Calu3 (cell line): Measurements from ENCODE around the gene TOR1B. TPM values are rescaled to one million over a fixed set of nuclear protein-coding genes. Genes with fewer than 3 reads are reported as not detected.

Experiments
- BruUV-seq: library from RNA; stranded (reverse); fragments of 400-500 nt; replicated peaks from 2 replicates; lab custom pipeline; 2021; lab: Mats Ljungman, UMichigan
- CTCF ChIA-PET: fragments of 300-600 bp; sonication (Branson Sonifier 250); formaldehyde crosslinking; loops from one replicate; lab custom pipeline; 2022; ENCODE audit warnings: antibody characterized with exemption; lab: Charles Lee
- DNase-seq: peaks from one replicate; pipeline ENCODE4 v3.0.0; 2022
- H3K27ac Mint-ChIP-seq: one replicate; pipeline ENCODE4 v1.8.0; 2022; ENCODE audit warnings: mixed read lengths; ENCODE audit not compliant: unreplicated experiment
- H3K27me3 Mint-ChIP-seq: one replicate; pipeline ENCODE4 v1.8.0; 2022; ENCODE audit warnings: mixed read lengths; ENCODE audit not compliant: unreplicated experiment
- H3K36me3 Mint-ChIP-seq: one replicate; pipeline ENCODE4 v1.8.0; 2022; ENCODE audit warnings: mild to moderate bottlenecking, moderate library complexity, mixed read lengths; ENCODE audit not compliant: insufficient read depth, unreplicated experiment
- H3K4me1 Mint-ChIP-seq: one replicate; pipeline ENCODE4 v1.8.0; 2022; ENCODE audit warnings: mild to moderate bottlenecking, low read depth, mixed read lengths; ENCODE audit not compliant: unreplicated experiment
- H3K4me3 Mint-ChIP-seq: one replicate; pipeline ENCODE4 v1.8.0; 2022; ENCODE audit warnings: mild to moderate bottlenecking, low read depth, moderate library complexity, mixed read lengths; ENCODE audit not compliant: unreplicated experiment
- H3K9me3 Mint-ChIP-seq: one replicate; pipeline ENCODE4 v1.8.0; 2022; ENCODE audit warnings: low read depth, mixed read lengths; ENCODE audit not compliant: unreplicated experiment
- CTCF ChIP-seq: fragments of 200-600 bp; IDR thresholded peaks from one replicate; pipeline ENCODE4 v1.8.0; 2022; ENCODE audit warnings: antibody characterized with exemption; ENCODE audit not compliant: unreplicated experiment
- intact Hi-C: fragments of 100-400 bp; cut with micrococcal nuclease; formaldehyde crosslinking; loops from one replicate; pipeline ENCODE4 v1.10.0; 2022; ENCODE audit not compliant: unreplicated experiment
- total RNA-seq: library from RNA; stranded (reverse); gene quantifications from 2 replicates; pipeline ENCODE4 v1.2.3, GENCODE V29; 2022

The TOR1B gene
- total RNA-seq, 1 experiment from 2014 or later = 20.9 TPM

GRCh38 chr9:129776938-129777768 is 25.8 kb upstream of the TOR1B start:
- H3K27ac Mint-ChIP-seq = peak overlapping the region; percentile 82
- DNase-seq = peak; percentile 87
- intact Hi-C loops = loop anchor here (10.0 kb wide), 1 partner anchor 642 kb away; no protein-coding TSS in a partner anchor
- H3K36me3 Mint-ChIP-seq = peaks cover 16% of the 10 kb centered on the region
- no peak for TF ChIP-seq CTCF
- peaks cover 26% of the 10 kb centered on the region for H3K4me1 Mint-ChIP-seq
- peak overlapping the region; percentile 22 for H3K4me3 Mint-ChIP-seq
- CTCF ChIA-PET = interaction anchor here (0.7 to 1.7 kb wide), 7 partner anchors 10 to 1585 kb away, joined by 3 to 11 read pairs (median 3); partner anchors contain the start of gene PTGES
- no peaks in the 10 kb centered on the region for H3K9me3 Mint-ChIP-seq
- no TSS peak for BruUV-seq
- no peaks in the 10 kb centered on the region for H3K27me3 Mint-ChIP-seq

DNA sequence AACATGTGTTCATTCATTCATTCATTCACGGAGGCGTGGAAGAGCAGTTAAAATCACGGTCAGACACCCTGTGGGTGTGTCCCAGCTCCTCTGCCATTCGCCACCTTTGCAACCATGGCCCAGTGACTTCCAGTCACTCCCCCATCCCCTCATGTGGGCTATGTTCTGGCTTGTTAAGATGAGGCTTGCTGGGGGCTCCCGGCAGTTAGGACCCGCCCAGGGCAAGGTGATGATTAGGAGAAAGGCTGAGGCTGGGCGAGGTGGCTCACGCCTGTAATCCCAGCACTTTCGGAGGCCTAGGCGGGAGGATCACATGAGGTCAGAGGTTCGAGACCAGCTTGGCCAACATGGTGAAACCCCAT is 25.2 kb upstream of the TOR1B start:
- H3K4me1 Mint-ChIP-seq = peaks cover 26% of the 10 kb centered on the region
- intact Hi-C loops = loop anchor here (10.0 kb wide), 1 partner anchor 643 kb away; no protein-coding TSS in a partner anchor
- H3K27ac Mint-ChIP-seq = peak overlapping the region; percentile 82

GRCh38 chr9:129778469-129778868 is 24.5 kb upstream of the TOR1B start:
- Mint-ChIP-seq H3K27ac (no peak overlapping the region), H3K27me3 (no peaks in the 10 kb centered on the region), H3K36me3 (peaks cover 16% of the 10 kb centered on the region), H3K4me1 (peaks cover 24% of the 10 kb centered on the region), H3K9me3 (no peaks in the 10 kb centered on the region), H3K4me3 (no peak overlapping the region)
- CTCF ChIA-PET = no interaction called here
- no peak for DNase-seq
- BruUV-seq = no TSS peak
- intact Hi-C loops = loop anchor here (10.0 kb wide), 1 partner anchor 644 kb away; no protein-coding TSS in a partner anchor
- no peak for TF ChIP-seq CTCF

More for the DNA sequence above, 25.2 kb upstream of the TOR1B start:
- TF ChIP-seq CTCF = no peak
- no peaks in the 10 kb centered on the region for H3K27me3 Mint-ChIP-seq
- H3K36me3 Mint-ChIP-seq = peaks cover 16% of the 10 kb centered on the region
- no TSS peak for BruUV-seq
- no peaks in the 10 kb centered on the region for H3K9me3 Mint-ChIP-seq
- H3K4me3 Mint-ChIP-seq = no peak overlapping the region
- CTCF ChIA-PET = interaction anchor here (0.7 to 1.7 kb wide), 3 partner anchors 40 to 1585 kb away, joined by 3 to 11 read pairs (median 5); no protein-coding TSS in a partner anchor
- DNase-seq = no peak

DNA sequence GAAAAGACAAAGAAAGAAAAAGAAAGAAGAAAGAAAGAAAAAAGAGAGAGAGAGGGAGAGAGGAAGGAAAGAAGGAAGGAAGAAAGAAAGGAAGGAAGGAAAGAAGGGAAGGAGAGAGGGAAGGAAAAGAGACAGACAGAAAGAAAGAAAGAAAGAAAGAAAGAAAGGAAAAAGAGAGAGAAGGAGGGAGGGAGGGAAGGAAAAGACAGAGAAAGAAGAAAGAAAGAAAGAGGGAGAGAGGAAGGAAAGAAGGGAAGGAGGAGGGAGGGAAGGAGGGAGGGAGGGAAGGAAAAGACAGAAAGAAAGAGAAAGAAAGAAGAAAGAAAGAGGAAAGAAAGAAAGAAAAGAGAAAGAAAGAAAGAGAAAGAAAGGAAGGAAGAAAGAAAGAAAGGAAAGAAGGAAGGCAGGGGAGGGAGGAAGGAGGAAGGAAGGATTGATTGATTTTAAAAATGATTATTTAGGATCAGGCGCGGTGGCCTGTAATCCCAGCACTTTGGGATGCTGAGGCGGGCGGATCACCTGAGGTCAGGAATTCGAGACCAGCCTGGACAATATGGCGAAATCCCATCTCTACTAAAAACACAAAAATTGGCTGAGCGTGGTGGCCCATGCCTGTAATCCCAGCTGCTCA is 23.3 kb upstream of the TOR1B start:
- Mint-ChIP-seq H3K27me3 (no peaks in the 10 kb centered on the region), H3K9me3 (no peaks in the 10 kb centered on the region), H3K36me3 (peaks cover 16% of the 10 kb centered on the region), H3K4me1 (peaks cover 12% of the 10 kb centered on the region), H3K27ac (no peak overlapping the region), H3K4me3 (no peak overlapping the region)
- CTCF ChIA-PET = no interaction called here
- intact Hi-C loops = loop anchor here (10.0 kb wide), 1 partner anchor 645 kb away; no protein-coding TSS in a partner anchor
- DNase-seq = no peak
- BruUV-seq = no TSS peak
- TF ChIP-seq CTCF = no peak
